NCI-H524 (cell line): ENCODE measurements around the gene ABHD15.

Source experiments
- DNase-seq, 2 experiments: peaks; one replicate each; lab custom pipeline; 2025; lab: John Stamatoyannopoulos, UW

ABHD15 gene

DNA sequence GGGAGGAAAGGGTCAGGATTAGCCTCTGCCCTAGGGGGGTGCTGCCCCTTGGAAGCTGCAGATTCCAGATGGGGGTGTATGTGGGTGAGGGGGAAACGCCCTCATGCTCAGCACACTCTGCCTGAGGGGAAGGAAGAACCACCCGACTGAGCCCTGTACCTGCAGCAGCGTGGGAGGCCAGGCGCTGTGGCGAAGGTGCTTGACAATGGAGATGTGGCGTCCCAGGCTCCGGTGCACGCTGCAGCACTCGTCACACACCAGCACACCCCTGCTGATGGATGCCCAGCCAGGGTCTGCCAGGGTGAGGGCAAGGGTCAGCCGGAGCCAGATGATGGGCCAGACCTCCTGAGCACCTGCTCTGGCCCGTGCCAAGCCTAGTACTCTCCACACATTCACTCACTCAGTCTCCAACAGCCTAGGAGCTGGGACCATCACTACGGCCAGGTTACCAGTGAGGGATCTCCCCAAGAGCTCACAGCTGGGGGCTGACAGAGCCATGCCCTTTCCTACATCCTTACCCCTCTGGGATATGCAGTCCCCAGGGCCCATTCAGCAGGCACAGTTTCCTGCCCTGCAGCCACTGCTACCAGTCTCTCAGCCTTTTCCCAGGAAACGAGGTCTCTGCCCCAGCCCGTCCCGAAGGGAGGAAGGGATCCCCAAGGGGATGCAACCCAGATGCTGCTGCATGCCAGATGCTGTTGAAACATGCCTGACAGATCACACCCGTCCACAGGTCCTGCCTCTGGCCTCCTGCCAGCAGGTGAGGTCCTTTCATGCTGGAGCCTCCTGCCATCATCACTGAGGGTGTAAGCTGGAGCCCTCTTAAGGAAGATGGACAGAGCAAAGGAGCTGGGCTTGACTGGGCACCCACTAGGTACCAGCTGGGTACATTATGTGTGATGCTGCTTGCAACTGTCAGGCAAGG lies 16.7 kb upstream of the ABHD15 start:
- peak; percentile 45 to 69 for DNase-seq

DNA sequence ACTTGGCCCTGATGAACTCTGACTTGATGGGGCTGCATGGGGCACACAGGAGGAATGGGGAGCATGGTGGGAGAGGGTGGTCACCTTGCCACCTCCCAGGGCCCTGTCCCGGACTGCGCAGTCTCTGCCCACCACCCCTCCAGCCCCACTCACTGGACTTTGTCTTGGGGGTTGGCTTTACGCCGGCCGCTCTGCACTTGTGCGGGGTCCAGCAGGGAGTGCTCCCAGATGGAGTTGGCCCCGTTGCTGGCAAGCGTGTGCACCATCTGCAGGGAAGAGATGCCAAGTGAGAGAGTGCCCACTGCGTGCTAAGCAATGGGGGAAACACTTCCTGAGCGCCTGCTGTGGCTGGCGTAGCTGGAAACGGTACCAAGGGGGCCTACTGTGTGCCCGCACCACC lies 15.9 kb upstream of the ABHD15 start:
- no peak for DNase-seq

GRCh38 chr17:29582254-29582765 lies 15.5 kb upstream of the ABHD15 start:
- no peak for DNase-seq

DNA sequence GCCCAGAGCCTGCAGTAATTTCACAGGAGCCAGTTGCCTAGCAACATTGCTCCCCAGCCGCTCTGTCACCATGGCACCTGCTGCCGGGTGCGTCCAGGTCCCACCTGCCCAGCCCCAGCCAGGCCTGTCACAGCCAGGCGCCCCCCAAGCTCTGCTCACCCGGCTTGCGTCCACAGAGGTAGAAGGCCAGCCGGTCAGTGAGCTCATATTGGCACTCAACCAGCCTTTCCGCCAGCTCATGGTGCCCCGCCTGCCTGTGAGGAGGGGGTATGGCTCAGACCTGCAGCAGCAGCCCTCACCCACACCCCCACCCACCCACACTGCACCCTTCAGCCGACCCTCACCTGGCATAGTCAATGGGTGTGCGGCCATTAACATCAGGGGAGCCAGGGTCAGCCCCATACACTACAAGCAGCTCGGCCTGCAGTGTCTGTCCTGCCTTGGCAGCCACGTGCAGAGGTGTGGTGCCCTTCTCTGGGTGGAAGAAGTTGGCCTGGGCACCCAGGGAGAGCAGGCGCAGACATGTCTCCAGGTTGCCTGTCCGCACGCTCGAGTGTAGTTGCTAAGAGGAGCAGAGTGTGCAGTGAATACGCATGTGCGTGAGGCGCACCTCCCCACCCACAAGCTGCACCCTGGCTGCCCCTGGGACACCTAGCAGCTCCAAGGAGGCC lies 14.9 kb upstream of the ABHD15 start:
- peak in 1 of 2 experiments; percentile 40 for DNase-seq

GRCh38 chr17:29579866-29580771 lies 13.3 kb upstream of the ABHD15 start:
- DNase-seq: peak; percentile 91 to 96

GRCh38 chr17:29578626-29579485 lies 12.0 kb upstream of the ABHD15 start:
- DNase-seq: no peak

GRCh38 chr17:29577385-29578211 lies 10.8 kb upstream of the ABHD15 start:
- no peak for DNase-seq

DNA sequence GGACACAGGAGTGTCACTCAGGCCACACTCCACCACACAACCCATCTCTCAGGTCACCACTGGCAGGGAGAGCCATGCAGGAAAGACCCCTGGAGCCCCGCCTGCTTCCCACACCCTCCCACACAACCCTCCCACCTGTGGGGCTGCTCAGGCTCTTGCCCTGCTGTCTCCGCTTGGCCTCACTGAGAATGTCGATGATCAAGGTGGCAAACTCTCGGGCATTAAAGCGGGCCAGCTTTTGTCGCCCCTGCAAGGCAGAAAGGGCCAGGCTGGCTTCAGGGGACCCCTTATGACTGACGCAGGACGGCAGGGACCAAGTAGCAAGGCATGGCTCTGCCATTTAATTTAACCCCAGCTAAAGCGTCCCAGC lies 10.1 kb upstream of the ABHD15 start:
- DNase-seq: no peak

- no peak for DNase-seq
Observed at GRCh38 chr17:29576214-29577000, 9.6 kb upstream of the ABHD15 start.

DNA sequence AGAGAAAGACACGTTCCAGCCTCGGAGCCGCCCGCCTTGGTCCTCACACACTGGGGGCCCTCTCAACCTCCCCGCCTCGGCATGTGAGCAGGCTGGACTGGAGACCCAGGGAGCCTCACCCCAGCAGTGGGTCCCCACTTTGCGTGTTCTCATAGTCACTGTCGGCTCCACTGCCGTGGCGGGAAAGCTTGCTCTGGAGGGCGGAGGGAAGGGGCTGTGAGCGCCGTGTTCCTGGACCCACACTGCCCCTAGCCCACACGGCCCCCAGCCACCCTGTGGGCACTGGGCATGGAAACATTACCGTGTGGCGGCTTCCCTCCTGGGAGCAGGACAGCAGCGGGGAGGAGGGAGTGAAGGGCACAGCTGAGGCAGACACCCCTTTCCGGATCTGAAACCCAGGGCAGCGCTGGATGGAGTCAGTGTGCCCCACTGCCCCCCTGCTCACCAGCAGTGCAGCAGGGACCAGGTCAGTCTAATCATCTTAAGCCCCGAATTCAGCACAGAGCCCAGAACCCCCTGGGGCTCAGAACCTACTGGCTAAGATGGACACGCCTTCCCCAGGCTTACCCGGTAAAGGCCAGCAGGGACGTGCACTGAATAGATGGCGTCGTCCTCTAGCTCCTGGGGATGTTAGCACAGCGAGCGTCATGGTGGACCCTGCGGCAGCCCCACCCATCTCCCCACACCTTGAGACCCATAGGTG lies 8.8 kb upstream of the ABHD15 start:
- no peak for DNase-seq

- no peak for DNase-seq
Observed at GRCh38 chr17:29574732-29575510, 8.1 kb upstream of the ABHD15 start.

DNA sequence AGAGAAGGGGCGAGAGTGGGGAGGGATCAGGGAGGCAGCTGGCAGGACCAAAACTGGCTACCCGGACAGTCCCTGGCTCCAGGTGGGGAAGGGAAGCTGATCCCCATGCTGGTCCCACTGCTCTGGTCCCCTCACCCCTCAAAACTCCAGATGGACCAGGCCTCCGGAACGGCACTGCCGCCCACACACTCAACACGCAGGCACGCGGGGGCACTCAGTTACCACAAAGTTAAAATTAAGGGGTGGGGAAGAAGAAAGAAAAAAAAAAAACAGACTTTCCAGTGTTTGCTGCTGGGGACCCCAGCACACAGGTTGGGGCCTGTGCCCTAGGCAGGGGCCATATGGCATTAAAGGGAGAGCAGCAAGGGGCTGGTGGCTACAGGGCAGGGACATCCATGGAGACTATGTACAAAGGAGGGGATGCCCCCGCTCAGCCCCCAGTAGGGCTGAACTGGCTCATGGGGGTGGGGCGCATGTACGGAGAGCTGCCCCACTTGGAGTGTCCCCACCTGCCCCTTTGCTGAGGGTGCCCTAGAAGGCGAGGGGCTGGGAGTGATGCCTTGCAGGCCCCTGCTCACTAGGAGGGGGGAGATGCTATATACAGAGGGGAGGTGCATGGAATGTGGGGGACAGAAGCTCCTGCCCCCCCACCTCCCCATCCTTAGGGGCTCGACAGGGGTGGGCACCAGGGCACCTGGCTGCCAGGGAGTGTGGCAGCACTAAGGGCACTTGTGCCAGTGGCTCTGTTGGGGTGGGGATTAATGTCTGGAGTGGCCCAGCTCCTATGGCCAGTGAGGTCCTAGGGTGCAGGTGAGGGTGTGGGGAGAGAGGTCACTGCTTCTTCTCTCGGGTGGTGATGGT lies 7.3 kb upstream of the ABHD15 start:
- no peak for DNase-seq

GRCh38 chr17:29573558-29573869 lies 6.7 kb upstream of the ABHD15 start:
- DNase-seq: no peak

- no peak for DNase-seq
Observed at GRCh38 chr17:29572691-29573557, 6.1 kb upstream of the ABHD15 start.

GRCh38 chr17:29571883-29572681 lies 5.2 kb upstream of the ABHD15 start:
- no peak for DNase-seq
